ENCODE results near the gene SH3BGRL2.
"Not testable (repeated sequence)": the region's sequence is repeated elsewhere in the genome, so short reads cannot be mapped to it uniquely, and the experiment has no call there.

The SH3BGRL2 gene

DNA sequence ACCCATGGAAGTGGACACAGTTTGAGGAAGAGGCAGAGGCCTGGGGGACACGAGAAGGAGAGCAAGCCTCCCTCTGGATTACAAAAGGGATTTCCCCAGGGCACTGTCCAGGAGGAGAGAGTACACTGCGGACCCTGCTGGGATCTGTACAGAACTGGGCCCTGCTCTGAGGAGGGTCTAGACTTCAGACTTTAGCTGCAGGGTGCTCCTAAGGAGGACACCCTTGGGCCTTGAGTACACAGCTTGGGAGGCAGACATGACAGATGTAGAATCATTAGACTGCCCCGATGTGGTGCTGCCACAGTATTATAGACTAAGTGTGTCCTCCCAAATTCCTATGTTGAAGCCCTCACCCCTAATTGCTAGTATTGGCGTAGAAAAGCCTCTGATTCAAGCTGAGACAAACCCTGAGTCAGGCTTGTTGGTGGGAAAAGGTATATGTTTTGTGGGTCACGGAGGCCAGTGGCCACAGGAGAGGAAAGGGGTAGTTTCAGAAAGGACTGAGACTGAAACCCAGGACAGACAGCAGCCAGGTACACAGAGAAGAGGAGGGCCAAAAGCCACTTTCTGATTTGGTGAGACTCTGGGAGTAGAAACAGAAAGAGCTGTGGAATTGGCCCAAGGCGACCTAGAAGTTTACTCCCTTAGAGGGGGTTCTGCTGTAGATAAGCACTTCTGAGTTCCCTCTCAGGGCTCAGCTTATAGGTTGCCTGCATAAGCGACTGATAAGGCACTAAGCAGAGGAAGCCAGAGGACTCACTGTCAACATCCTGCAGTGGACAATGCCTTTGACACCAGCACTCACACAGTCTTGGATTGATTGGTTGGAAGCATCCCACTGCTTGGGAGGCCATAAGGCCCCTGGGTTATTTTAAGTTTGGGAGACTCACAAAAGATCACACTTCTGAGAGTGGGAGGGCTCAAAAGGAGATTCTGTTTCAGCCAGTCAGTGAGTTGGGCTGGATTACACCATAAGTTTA lies 16.5 kb upstream of the SH3BGRL2 start:
- no peak for DNase-seq

DNA sequence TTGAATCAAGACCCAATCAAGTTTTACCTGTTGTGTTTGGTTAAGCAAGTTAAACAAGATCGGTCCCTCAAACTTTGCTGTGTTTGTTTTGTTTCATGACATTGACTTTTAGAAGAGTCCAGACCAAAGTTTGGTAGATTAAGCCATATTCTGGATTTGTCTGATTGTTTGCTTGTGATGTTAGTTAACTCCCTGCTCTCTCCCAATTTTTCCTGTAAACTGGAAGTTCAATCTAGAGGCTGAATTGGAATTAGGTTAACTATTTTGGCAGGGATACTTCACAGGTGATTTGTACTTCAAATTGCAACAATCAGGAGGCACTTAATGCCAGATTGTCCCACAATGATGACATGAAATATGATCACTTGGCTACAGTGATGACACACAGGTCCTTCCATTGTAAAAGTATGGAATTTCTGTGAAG lies 13.6 kb upstream of the SH3BGRL2 start:
- no peak for DNase-seq

GRCh38 chr6:79618425-79618824 lies 12.7 kb upstream of the SH3BGRL2 start:
- DNase-seq: not testable (repeated sequence)

DNA sequence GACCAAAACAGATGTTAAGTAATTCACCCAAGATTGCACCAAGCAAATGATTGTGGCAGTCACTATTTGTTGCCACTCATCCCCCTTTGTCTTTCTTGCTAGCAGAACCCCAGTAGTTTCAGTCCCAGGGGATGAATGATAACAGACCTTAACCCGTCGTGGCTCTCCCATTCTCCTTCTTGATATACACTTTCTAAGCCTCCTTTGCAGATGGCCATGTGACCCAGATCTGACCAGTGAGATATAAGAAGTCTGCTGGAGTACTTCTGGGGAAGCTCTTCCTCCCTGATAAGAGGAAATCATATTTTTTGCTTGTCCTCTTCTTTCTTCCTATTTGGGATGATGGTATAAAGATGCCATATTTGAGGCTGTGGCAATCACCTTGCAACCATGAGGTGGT lies 9.6 kb upstream of the SH3BGRL2 start:
- DNase-seq: no peak

DNA sequence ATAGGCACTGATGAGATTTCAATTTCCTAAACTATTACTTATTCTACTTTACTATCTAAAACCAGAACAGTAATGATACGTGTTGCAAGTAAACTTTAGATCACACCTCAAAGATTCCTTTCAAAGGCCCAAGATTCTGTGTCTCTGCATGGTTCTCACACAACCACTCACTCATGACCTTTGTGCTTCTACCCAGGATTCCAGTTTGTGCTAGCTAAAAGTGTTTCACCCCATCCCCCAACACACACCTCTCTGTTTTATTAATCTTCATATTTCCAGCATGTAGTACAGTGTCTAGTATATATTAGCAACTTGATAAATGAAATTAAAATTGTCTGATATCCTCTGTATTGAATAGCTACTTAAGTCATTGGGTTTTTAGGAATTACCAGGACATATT lies 8.8 kb upstream of the SH3BGRL2 start:
- DNase-seq: no peak

DNA sequence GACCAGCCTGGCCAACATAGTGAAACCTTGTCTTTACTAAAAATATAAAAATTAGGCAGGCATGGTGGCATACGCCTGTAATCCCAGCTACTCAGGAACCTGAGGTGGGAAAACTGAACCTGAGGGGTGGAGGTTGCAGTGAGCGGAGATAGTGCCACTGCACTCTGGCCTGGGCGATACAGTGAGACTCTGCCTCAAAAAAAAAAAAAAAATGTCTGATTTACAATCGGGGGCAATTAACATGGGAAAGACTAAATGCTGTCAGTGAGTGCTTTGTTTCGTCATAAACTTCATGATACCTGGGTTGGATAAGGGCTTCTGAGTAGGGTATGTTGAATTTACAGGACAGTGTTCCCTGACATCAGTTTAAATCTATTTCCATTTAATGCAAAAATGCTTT lies 8.0 kb upstream of the SH3BGRL2 start:
- no peak for DNase-seq

DNA sequence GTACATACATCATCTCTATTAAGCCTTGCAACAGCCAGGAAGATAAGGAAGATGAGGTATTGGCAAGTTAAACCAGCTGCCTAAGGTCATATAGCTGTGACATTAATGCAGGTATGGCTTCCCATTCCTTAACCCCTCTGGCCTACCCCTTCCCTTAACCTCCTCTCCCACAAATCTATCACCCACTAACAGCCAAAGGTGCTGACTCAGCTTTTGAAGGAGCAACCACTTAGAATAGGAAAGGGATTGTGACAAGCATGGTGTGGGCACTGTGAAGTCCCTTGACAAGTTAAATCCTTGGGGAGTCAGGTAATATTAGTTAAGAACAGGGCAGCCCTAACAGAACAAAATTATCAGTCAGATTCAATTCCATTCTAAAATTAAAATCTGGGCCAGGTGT lies 5.4 kb upstream of the SH3BGRL2 start:
- DNase-seq: no peak

DNA sequence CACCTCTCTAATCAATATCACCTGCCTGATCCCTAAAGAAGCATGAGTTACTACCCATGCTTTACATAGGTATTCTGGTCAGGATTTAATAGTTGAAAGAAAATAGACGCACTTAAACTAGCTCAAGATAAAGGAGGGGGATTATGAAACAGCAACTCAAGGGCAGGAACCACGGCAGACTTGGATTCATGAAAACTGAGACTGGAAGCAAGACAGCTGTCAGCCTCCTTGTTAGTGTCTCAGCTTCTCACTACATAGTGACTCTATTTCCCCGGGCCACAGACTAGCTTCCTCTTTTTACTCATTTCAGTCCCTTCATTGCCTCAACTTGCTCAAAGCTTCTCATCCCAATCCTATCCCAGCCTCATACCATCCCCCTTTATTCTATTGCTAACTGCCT lies 4.3 kb upstream of the SH3BGRL2 start:
- no peak for DNase-seq

- no peak for DNase-seq
Observed at GRCh38 chr6:79627422-79627821, 3.7 kb upstream of the SH3BGRL2 start.

GRCh38 chr6:79628466-79629288 lies 2.5 kb upstream of the SH3BGRL2 start:
- no peak for DNase-seq

GRCh38 chr6:79630380-79630882 lies 698 bp upstream of the SH3BGRL2 start:
- DNase-seq: no peak

DNA sequence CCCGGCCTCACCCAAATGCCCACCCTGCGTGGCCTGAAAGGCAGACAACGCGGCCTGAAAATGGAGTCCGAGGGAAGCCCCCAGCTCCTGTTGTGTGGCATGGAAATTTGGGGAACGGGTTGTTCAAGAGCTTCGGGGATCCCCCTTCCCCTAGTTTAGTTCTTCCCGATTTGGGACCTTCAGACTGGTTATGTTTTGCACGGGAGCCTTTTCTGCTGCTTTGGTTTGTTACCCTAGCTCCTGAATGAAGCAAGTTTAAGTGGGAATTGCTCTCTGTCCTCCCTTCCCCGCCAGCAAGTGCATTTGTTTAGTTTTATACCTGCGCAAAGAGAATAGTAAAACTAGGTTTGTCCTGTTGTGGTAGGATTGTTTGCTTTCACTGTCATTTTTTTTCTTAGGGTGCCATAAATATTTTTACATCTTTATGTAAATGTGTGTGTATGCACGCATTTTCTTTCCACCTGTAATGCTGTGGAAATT lies 604 bp downstream of the SH3BGRL2 start:
- no peak for DNase-seq

DNA sequence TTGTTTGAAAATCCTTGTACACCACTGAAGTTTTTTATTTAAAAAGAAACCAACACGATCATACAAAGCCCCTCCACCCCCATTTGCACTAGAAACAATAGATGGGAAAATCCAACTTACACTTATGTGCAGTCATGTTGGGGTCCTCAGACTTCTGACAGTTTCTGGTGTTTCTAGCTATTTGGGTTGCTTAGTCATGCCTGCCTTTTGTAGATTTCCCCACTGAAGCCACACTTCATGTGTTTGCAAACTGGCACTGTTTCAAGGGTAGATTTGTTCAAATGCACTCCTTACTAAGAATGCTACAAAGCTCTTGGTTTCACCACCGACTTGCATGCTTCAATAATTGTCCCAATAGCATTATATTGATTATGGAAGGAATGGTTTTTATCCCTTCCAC lies 1.5 kb downstream of the SH3BGRL2 start:
- no peak for DNase-seq

GRCh38 chr6:79634491-79635231 lies 3.5 kb downstream of the SH3BGRL2 start:
- no peak for DNase-seq

- no peak for DNase-seq
Observed at GRCh38 chr6:79635232-79635543, 4.1 kb downstream of the SH3BGRL2 start.

DNA sequence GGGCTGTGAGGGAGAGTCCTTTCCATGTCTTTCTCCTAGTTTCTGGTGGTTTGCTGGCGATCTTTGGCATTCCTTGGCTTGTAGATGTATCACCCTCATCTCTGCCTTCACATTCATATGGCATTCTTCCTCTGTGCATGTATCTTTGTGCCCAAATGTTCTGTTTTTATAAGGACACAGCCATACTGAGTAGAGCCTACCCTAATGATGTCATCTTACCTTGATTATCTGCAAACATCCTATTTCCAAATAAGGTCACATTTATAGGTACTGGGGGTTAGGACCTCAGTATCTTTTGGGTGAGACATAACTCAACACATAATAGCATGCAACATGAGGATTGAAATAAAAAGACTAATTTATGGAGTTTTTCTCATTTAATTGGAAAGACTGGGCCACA lies 5.5 kb downstream of the SH3BGRL2 start:
- DNase-seq: no peak

GRCh38 chr6:79640146-79641111 lies 9.3 kb downstream of the SH3BGRL2 start:
- no peak for DNase-seq

DNA sequence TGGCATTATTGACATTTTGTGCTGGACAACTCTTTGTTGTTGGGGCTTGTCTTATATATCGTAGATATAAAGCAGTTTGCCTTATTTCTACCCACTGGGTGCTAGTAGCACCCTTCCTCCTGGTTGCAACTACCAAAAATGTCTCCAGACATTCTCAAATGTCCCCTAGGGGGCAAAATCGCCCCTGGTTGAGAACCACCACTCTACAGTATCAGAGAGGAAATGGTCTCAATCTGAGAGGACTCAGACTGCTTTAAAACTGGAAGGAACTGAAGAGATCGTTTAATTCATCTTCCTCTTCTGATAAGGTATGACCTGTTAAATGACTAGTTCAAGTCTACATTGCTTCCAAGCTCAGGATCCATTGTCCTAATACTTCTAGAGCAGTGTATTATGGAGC lies 14.9 kb downstream of the SH3BGRL2 start:
- DNase-seq: peak in 1 of 2 donors; percentile 11

DNA sequence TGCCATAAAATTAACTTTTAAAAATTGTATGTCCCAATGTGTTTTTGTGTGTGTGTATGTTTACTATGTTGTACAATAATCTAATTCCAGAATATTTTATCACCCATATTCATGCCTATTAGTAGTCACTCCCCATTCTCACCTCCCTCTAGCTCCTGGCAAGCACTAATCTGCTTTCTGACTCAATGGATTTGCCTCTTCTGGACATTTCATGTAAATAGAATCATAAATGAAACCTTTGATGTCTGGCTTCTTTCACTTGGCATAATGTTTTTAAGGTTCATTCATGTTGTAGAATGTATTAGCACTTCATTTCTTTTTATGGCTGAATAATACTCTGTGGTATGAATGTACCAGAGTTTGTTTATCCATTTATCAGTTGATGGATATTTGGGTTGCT lies 15.4 kb downstream of the SH3BGRL2 start:
- DNase-seq: no peak

GRCh38 chr6:79647741-79648140 lies 16.6 kb downstream of the SH3BGRL2 start:
- DNase-seq: no peak

GRCh38 chr6:79648328-79648727 lies 17.2 kb downstream of the SH3BGRL2 start:
- DNase-seq: no peak

- no peak for DNase-seq
Observed at GRCh38 chr6:79649016-79649415, 17.9 kb downstream of the SH3BGRL2 start.

Measured in activated CD4-positive, alpha-beta T cell treated with anti-CD3 and anti-CD28 coated beads for 4 hours (primary cell).